ENCODE data around the gene TAB2.

TAB2 gene

DNA sequence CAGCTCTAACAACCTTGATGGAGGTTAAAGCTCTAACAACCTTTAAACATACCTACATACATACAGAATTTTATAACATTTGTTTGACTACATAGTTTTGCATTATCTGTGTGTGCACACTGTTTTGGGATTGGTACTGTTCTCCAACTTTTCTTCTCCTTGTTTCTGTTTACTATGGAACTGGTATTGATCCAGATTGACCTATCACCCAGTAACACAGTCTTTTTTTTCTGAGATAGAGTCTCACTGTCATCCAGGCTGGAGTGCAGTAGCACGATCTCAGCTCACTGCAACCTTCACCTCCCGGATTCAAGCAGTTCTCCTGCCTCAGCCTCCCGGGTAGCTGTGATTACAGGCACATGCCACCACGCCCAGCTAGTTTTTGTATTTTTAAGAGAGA is 65.9 kb downstream of the TAB2 start:
- Histone ChIP-seq H3K9me3 (ENCODE audit: control insufficient read depth in 2 of 2, low read length in 2 of 2) (no peaks in the 10 kb centered on the region), H3K36me3 (ENCODE audit: control insufficient read depth in 2 of 2, insufficient read depth in 2 of 2, low read length in 2 of 2) (peaks cover 17 to 20% of the 10 kb centered on the region in 2 donors), H3K9ac (ENCODE audit: low read depth in 1 of 2, low read length in 2 of 2) (no peak overlapping the region), H3K4me3 (ENCODE audit: low read length in 2 of 2) (no peak overlapping the region), H3K4me1 (ENCODE audit: control insufficient read depth in 2 of 2, insufficient read depth in 2 of 2, low read length in 2 of 2) (peaks cover 6 to 11% of the 10 kb centered on the region in 2 donors), H3K27ac (ENCODE audit: low read depth in 2 of 2, low read length in 2 of 2) (no peak overlapping the region), H3K27me3 (ENCODE audit: control insufficient read depth in 2 of 2, insufficient read depth in 2 of 2, low read length in 2 of 2) (no peaks in the 10 kb centered on the region)

DNA sequence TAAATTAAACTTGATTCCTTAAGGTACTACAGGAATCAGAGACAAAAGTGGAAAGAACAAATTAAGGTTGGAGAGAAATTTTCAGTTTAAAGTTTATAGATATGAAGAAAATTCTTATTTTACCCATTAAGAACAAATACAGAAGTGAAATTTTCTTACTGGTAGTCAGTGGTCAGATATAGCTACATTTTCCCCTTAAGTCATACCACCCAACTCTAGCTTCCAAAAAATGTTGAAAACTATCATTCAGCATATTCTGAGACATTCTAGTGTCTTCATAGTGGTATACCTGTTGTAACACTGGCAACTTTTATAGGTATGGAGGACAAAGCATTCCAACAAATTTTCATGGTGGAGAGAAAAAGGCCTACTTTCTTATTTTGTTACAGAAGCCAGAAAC is 67.0 kb downstream of the TAB2 start:
- Histone ChIP-seq H3K36me3 (ENCODE audit: control insufficient read depth in 2 of 2, insufficient read depth in 2 of 2, low read length in 2 of 2) (peaks cover 9 to 10% of the 10 kb centered on the region in 2 donors), H3K4me3 (ENCODE audit: low read length in 2 of 2) (no peak overlapping the region), H3K4me1 (ENCODE audit: control insufficient read depth in 2 of 2, insufficient read depth in 2 of 2, low read length in 2 of 2) (peaks cover 9 to 11% of the 10 kb centered on the region in 2 donors), H3K27ac (ENCODE audit: low read depth in 2 of 2, low read length in 2 of 2) (no peak overlapping the region), H3K9me3 (ENCODE audit: control insufficient read depth in 2 of 2, low read length in 2 of 2) (no peaks in the 10 kb centered on the region), H3K27me3 (ENCODE audit: control insufficient read depth in 2 of 2, insufficient read depth in 2 of 2, low read length in 2 of 2) (no peaks in the 10 kb centered on the region), H3K9ac (ENCODE audit: low read depth in 1 of 2, low read length in 2 of 2) (no peak overlapping the region)

DNA sequence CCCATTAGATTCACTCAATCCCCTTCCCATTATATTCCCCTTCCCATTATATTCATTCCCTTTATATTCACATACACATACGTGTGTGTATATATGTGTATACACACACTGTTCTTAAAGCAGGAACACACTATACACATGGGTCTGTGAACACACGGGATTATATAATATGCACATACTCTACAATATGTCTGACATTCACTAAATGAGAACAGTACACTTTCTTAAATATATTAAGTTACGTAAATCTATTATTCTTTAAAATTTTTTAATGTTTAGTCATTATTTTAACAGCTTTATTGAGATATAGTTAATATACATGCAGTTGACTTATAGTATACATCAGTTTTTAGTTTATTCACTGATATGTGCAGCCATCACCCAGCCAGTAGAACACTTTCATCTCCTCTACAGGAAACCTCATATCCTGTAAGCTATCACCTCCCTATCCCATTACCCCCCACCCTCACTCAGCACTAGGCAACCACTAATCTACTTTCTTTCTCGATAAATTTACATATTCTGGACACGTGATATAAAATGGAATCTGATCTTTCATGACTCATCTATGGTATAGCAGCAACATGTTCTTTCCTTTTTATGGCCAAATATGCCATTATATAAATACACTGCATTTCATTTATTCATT is 68.6 kb downstream of the TAB2 start:
- no peak overlapping the region for H3K9ac ChIP-seq (ENCODE audit: low read depth in 1 of 2, low read length in 2 of 2)
- no peaks in the 10 kb centered on the region for H3K9me3 ChIP-seq (ENCODE audit: control insufficient read depth in 2 of 2, low read length in 2 of 2)
- H3K36me3 ChIP-seq (ENCODE audit: control insufficient read depth in 2 of 2, insufficient read depth in 2 of 2, low read length in 2 of 2), result peaks cover 3% of the 10 kb centered on the region in 2 donors
- H3K4me3 ChIP-seq (ENCODE audit: low read length in 2 of 2), result no peak overlapping the region
- no peaks in the 10 kb centered on the region for H3K27me3 ChIP-seq (ENCODE audit: control insufficient read depth in 2 of 2, insufficient read depth in 2 of 2, low read length in 2 of 2)
- H3K4me1 ChIP-seq (ENCODE audit: control insufficient read depth in 2 of 2, insufficient read depth in 2 of 2, low read length in 2 of 2), result peaks cover 9 to 12% of the 10 kb centered on the region in 2 donors
- H3K27ac ChIP-seq (ENCODE audit: low read depth in 2 of 2, low read length in 2 of 2), result no peak overlapping the region

DNA sequence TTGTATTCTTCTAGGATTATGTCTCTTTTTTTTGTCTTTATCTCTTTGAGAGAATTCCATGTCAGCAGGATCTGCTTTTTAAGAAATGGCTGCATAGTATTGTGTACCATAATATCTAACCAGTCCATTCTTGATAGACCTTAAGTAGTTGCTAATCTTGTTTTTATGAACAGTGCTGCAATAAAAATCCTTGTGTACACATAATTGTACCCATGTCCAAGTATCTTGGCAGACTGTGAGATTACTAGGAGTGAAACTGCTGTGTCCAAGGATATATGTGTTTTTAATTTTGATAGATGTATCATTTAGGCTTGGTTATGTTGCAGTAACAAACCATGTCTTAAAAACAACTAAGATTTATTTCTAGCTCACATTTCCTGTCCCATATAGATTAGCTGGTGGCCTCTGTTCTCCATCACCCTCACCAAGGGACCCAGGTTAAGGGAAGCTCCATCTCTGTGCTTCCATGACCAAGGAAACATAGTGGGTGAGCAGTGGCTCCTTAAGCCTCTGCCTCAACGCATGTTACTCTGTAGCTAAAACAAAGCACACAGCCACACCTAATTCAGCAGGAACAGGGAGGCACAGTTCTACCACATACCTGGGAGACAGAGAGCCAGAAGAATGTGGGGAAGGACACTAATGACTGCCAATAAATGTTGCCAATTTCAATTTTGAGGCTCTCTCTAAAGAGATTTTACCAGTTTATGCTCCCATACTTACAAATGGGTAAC is 70.4 kb downstream of the TAB2 start:
- H3K4me1 ChIP-seq (ENCODE audit: control insufficient read depth in 2 of 2, insufficient read depth in 2 of 2, low read length in 2 of 2), result peaks cover 9 to 12% of the 10 kb centered on the region in 2 donors
- peak overlapping the region; percentile 34 to 57 for H3K27ac ChIP-seq (ENCODE audit: low read depth in 2 of 2, low read length in 2 of 2)
- H3K9me3 ChIP-seq (ENCODE audit: control insufficient read depth in 2 of 2, low read length in 2 of 2), result no peaks in the 10 kb centered on the region
- no peaks in the 10 kb centered on the region for H3K27me3 ChIP-seq (ENCODE audit: control insufficient read depth in 2 of 2, insufficient read depth in 2 of 2, low read length in 2 of 2)
- no peak overlapping the region for H3K9ac ChIP-seq (ENCODE audit: low read depth in 1 of 2, low read length in 2 of 2)
- peaks cover 0 to 3% of the 10 kb centered on the region in 2 donors for H3K36me3 ChIP-seq (ENCODE audit: control insufficient read depth in 2 of 2, insufficient read depth in 2 of 2, low read length in 2 of 2)
- peak overlapping the region in 1 of 2 donors; percentile 3 for H3K4me3 ChIP-seq (ENCODE audit: low read length in 2 of 2)

DNA sequence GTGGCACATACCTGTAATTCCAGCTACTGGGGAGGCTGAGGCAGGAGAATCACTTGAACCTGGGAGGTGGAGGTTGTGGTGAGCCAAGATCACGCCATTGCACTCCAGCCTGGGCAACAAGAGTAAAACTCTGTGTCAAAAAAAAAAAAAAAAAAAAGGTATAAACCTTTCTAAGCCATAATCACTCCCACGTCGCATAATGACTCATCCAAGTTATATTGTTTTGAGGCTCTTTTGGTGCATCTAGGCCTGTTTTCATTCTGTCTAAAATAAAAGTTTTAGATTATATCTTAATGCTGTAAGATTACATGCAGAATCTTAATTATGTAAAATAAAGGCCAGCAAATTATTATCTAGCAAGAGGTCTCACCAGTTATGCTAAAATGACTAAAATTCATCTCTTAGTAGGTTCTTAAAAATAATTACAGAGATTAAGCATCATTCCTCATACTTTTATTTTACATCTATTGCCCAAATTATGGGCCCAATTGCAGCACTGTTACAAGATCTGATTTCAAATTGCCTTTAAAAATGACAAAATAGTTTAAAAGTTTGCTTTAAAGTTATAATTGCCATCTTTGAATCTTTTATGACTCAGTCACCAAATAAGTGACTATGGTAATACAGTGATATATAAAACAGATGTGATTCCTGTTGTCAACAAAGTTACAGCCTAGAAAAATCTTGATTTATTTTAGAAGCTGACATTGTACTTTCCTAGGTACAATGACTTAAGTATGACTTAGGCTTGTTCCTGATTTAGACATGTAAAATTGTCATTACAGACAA is 72.2 kb downstream of the TAB2 start:
- H3K9ac ChIP-seq (ENCODE audit: low read depth in 1 of 2, low read length in 2 of 2), result no peak overlapping the region
- peaks cover 9 to 12% of the 10 kb centered on the region in 2 donors for H3K4me1 ChIP-seq (ENCODE audit: control insufficient read depth in 2 of 2, insufficient read depth in 2 of 2, low read length in 2 of 2)
- no peak overlapping the region for H3K4me3 ChIP-seq (ENCODE audit: low read length in 2 of 2)
- H3K9me3 ChIP-seq (ENCODE audit: control insufficient read depth in 2 of 2, low read length in 2 of 2), result no peaks in the 10 kb centered on the region
- H3K27ac ChIP-seq (ENCODE audit: low read depth in 2 of 2, low read length in 2 of 2), result no peak overlapping the region
- no peaks in the 10 kb centered on the region for H3K36me3 ChIP-seq (ENCODE audit: control insufficient read depth in 2 of 2, insufficient read depth in 2 of 2, low read length in 2 of 2)
- H3K27me3 ChIP-seq (ENCODE audit: control insufficient read depth in 2 of 2, insufficient read depth in 2 of 2, low read length in 2 of 2), result no peaks in the 10 kb centered on the region

DNA sequence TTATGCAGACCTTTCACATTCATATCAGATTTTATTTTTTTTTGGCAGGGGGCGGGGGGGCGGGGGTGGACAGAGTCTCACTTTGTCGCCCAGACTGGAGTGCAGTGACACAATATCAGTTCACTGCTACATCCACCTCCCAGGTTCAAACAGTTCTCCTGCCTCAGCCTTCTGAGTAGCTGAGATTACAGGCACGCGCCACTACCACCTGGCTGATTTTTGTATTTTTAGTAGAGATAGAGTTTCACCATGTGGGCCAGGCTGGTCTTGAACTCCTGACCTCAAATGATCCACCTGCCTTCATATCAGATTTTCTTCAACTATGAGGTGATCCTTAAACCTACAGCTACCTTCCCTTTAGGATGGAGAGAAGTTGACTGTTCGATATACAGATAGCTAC is 74.6 kb downstream of the TAB2 start:
- Histone ChIP-seq H3K36me3 (ENCODE audit: control insufficient read depth in 2 of 2, insufficient read depth in 2 of 2, low read length in 2 of 2) (no peaks in the 10 kb centered on the region), H3K27ac (ENCODE audit: low read depth in 2 of 2, low read length in 2 of 2) (no peak overlapping the region), H3K4me3 (ENCODE audit: low read length in 2 of 2) (no peak overlapping the region)

DNA sequence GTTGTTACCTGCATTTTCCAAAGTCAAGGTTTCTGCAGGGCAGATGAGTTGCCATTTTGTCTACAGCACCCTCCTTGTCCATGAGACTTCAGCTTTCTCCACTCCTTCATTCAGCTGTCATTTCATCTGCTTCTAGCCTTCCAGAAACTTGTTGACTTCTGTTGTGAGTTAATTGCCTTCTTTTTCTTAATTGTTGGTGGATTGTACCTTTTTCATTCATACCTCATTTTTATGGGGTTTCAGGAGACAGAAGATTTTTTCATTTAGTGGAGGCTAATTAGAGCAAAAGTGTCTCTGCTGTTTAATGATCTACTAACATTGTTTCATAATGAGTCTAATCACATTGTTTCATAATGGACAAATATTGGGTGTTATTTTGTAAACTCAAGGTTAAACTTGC is 75.0 kb downstream of the TAB2 start:
- Histone ChIP-seq H3K4me1 (ENCODE audit: control insufficient read depth in 2 of 2, insufficient read depth in 2 of 2, low read length in 2 of 2) (peaks cover 9% of the 10 kb centered on the region in 2 donors), H3K9me3 (ENCODE audit: control insufficient read depth in 2 of 2, low read length in 2 of 2) (no peaks in the 10 kb centered on the region), H3K27ac (ENCODE audit: low read depth in 2 of 2, low read length in 2 of 2) (no peak overlapping the region), H3K27me3 (ENCODE audit: control insufficient read depth in 2 of 2, insufficient read depth in 2 of 2, low read length in 2 of 2) (no peaks in the 10 kb centered on the region), H3K4me3 (ENCODE audit: low read length in 2 of 2) (no peak overlapping the region), H3K9ac (ENCODE audit: low read depth in 1 of 2, low read length in 2 of 2) (no peak overlapping the region), H3K36me3 (ENCODE audit: control insufficient read depth in 2 of 2, insufficient read depth in 2 of 2, low read length in 2 of 2) (peaks cover 0 to 2% of the 10 kb centered on the region in 2 donors)

More for the DNA sequence above, 74.6 kb downstream of the TAB2 start:
- no peak overlapping the region for H3K9ac ChIP-seq (ENCODE audit: low read depth in 1 of 2, low read length in 2 of 2)
- H3K4me1 ChIP-seq (ENCODE audit: control insufficient read depth in 2 of 2, insufficient read depth in 2 of 2, low read length in 2 of 2), result peaks cover 9 to 12% of the 10 kb centered on the region in 2 donors
- H3K27me3 ChIP-seq (ENCODE audit: control insufficient read depth in 2 of 2, insufficient read depth in 2 of 2, low read length in 2 of 2), result no peaks in the 10 kb centered on the region
- no peaks in the 10 kb centered on the region for H3K9me3 ChIP-seq (ENCODE audit: control insufficient read depth in 2 of 2, low read length in 2 of 2)

DNA sequence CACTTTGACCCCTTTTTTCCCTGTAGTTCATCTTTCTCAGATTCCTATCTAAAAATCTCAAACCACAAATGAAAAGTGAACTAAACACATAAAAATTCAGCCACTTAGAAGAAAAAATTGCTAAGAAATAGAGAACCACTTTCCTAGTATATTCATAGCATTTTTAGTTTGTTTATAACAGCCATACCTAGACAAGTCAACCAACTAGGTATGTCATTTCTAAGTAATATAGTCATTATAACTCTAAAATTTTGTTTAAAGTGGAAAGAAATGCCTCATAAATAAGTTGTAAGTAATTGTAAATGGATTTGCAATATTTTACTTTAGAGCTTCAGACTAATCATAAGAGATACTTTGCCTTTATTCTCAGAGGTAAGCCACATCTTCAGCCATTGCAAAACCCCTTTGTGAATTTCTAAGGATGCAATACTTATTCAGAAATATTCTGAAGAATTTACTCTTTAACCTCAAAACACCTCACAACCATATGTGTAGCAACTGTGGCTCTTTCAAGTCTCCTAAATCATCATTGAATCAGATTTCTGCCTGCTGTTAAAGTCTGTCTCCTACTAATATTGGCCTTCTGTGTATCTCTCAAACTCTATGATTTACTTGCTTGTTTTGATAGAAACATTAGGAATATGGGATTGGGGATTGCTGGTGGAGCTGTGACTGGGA is 75.6 kb downstream of the TAB2 start:
- Histone ChIP-seq H3K36me3 (ENCODE audit: control insufficient read depth in 2 of 2, insufficient read depth in 2 of 2, low read length in 2 of 2) (peaks cover 3 to 6% of the 10 kb centered on the region in 2 donors), H3K27me3 (ENCODE audit: control insufficient read depth in 2 of 2, insufficient read depth in 2 of 2, low read length in 2 of 2) (no peaks in the 10 kb centered on the region), H3K9ac (ENCODE audit: low read depth in 1 of 2, low read length in 2 of 2) (no peak overlapping the region), H3K27ac (ENCODE audit: low read depth in 2 of 2, low read length in 2 of 2) (no peak overlapping the region), H3K4me1 (ENCODE audit: control insufficient read depth in 2 of 2, insufficient read depth in 2 of 2, low read length in 2 of 2) (peaks cover 3 to 5% of the 10 kb centered on the region in 2 donors), H3K4me3 (ENCODE audit: low read length in 2 of 2) (no peak overlapping the region), H3K9me3 (ENCODE audit: control insufficient read depth in 2 of 2, low read length in 2 of 2) (no peaks in the 10 kb centered on the region)

DNA sequence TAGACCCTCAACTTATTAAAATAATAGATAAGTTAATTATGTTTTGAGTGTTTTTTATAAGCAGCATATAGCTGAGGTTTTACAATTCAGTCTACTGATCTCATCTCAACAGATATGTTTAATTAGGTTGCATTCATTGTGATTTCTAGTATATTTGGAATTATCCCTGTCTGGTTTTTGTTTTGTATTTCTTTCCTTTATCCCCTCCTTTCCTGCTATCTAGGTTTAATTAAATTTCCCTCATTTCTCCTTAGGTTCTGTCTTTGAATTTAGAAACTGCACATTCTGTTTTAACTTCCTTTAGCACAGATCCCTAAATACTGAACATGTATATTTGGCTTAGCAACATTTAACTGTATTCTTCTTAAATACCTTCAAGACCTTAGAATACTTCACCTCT is 77.7 kb downstream of the TAB2 start:
- Histone ChIP-seq H3K4me1 (ENCODE audit: control insufficient read depth in 2 of 2, insufficient read depth in 2 of 2, low read length in 2 of 2) (peaks cover 0 to under 1% of the 10 kb centered on the region in 2 donors), H3K36me3 (ENCODE audit: control insufficient read depth in 2 of 2, insufficient read depth in 2 of 2, low read length in 2 of 2) (peaks cover 8 to 14% of the 10 kb centered on the region in 2 donors), H3K27me3 (ENCODE audit: control insufficient read depth in 2 of 2, insufficient read depth in 2 of 2, low read length in 2 of 2) (no peaks in the 10 kb centered on the region), H3K9me3 (ENCODE audit: control insufficient read depth in 2 of 2, low read length in 2 of 2) (no peaks in the 10 kb centered on the region), H3K27ac (ENCODE audit: low read depth in 2 of 2, low read length in 2 of 2) (no peak overlapping the region), H3K9ac (ENCODE audit: low read depth in 1 of 2, low read length in 2 of 2) (no peak overlapping the region), H3K4me3 (ENCODE audit: low read length in 2 of 2) (no peak overlapping the region)
